Smooth muscle cell (in vitro differentiated cells): Measurements from ENCODE around the gene PSENEN. TPM values are rescaled to one million over a fixed set of nuclear protein-coding genes. Genes with fewer than 3 reads are reported as not detected.

Experiments used
- DNase-seq: peaks from one replicate; lab custom pipeline; 2025; ENCODE audit not compliant: unreplicated experiment; lab: John Stamatoyannopoulos, UW
- H2AFZ ChIP-seq: fragments of 200-600 bp; sonication (generic); 2 replicates; pipeline ENCODE4 v1.6.0; 2016; ENCODE audit warnings: antibody characterized with exemption, low read depth, mild to moderate bottlenecking
- H3F3A ChIP-seq: fragments of 200-600 bp; sonication (generic); 2 replicates; pipeline ENCODE4 v1.6.0; 2017; ENCODE audit warnings: antibody characterized with exemption, low read depth
- H3K27ac ChIP-seq: fragments of 200-600 bp; sonication (generic); 2 replicates; pipeline ENCODE4 v1.5.1; 2016; ENCODE audit warnings: low read depth, mild to moderate bottlenecking
- H3K27me3 ChIP-seq: fragments of 200-600 bp; sonication (generic); 2 replicates; pipeline ENCODE4 v1.6.1; 2016; ENCODE audit warnings: low read depth, mild to moderate bottlenecking
- H3K36me3 ChIP-seq: fragments of 200-600 bp; sonication (generic); 2 replicates; pipeline ENCODE4 v1.5.1; 2016; ENCODE audit warnings: low read depth
- H3K4me1 ChIP-seq: fragments of 200-600 bp; sonication (generic); 2 replicates; pipeline ENCODE4 v1.5.1; 2016; ENCODE audit warnings: low read depth
- H3K4me2 ChIP-seq: fragments of 200-600 bp; sonication (generic); 2 replicates; pipeline ENCODE4 v1.6.0; 2016; ENCODE audit warnings: mild to moderate bottlenecking
- H3K4me3 ChIP-seq: fragments of 200-600 bp; sonication (generic); 2 replicates; pipeline ENCODE4 v1.5.1; 2016; ENCODE audit warnings: mild to moderate bottlenecking
- H3K79me2 ChIP-seq: fragments of 200-600 bp; sonication (generic); 2 replicates; pipeline ENCODE4 v1.6.0; 2016; ENCODE audit warnings: low read depth, mild to moderate bottlenecking
- H3K9ac ChIP-seq: fragments of 200-600 bp; sonication (generic); 2 replicates; pipeline ENCODE4 v1.6.0; 2016; ENCODE audit warnings: low read depth
- H3K9me3 ChIP-seq: fragments of 200-600 bp; sonication (generic); replicated peaks from 2 replicates; pipeline ENCODE4 v1.5.1; 2016; ENCODE audit warnings: low read depth
- H4K20me1 ChIP-seq: fragments of 200-600 bp; sonication (generic); 2 replicates; pipeline ENCODE4 v1.6.0; 2016; ENCODE audit warnings: low read depth
- WGBS: methylation state at CpG from one replicate; pipeline ENCODE4 v1.1.7; 2016; ENCODE audit warnings: low lambda C conversion rate; 5-methylcytosine and 5-hydroxymethylcytosine counted together
- polyA plus RNA-seq: library from polyadenylated mRNA; unstranded; fragments of >200 nt; fragmentation: Nextera tagmentation; extraction: Ambion mirVana; gene quantifications from 2 replicates; pipeline ENCODE4 v1.2.1, GENCODE V29; 2016
- total RNA-seq: library from RNA; depleted of rRNA; stranded (reverse); fragments of >200 nt; gene quantifications from 2 replicates; pipeline ENCODE4 v1.2.3, GENCODE V29; 2014
- TF ChIP-seq, protein P1 (sequence below): fragments of 200-600 bp; sonication (generic); IDR thresholded peaks from 2 replicates; pipeline ENCODE4 v1.5.1; 2017; ENCODE audit warnings: borderline replicate concordance, mild to moderate bottlenecking, antibody characterized with exemption; ENCODE audit not compliant: insufficient read depth, poor library complexity, severe bottlenecking

PSENEN gene
- total and polyA plus RNA-seq, 2 experiments from 2014 or later, result 65.4 to 137 TPM

DNA sequence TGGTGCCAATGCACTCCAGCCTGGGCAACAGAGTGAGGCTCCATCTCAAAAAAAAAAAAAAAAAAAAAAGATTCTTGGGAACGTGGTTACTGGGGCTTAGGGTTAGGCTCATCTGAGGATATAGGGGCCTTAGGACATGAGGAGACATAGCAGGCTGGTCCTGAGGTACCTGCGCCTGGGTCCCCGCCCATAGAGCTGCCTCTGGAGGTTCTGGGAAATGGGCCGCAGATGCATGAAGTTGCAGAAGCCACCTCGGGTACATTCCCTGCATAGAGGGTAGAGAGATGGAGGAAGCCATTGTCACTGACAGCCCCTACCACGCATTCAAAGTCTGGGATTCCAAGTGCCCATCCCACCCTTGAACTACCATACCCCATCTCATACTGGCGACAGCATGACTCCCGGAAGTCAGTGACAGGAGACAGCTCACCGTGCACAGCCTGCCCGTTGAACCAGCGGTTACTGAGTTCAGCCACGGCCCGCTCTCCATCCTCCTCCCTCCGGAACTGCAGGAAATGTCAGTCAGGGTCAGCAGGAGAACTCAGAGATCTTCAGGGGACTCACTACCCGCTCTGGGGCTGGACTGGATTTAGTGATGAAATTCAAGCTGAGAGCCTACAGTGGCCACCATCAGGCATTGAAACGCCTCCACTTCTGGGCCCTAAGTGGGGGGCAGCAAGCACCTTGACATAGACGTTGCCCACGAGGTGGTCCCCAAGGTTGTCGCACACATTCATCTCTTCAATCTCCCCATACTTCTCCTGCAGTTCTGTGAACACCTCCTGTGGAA lies 1.6 kb upstream of the PSENEN start:
- H3K4me3 ChIP-seq, result no peak overlapping the region
- TF ChIP-seq, protein P1, sequence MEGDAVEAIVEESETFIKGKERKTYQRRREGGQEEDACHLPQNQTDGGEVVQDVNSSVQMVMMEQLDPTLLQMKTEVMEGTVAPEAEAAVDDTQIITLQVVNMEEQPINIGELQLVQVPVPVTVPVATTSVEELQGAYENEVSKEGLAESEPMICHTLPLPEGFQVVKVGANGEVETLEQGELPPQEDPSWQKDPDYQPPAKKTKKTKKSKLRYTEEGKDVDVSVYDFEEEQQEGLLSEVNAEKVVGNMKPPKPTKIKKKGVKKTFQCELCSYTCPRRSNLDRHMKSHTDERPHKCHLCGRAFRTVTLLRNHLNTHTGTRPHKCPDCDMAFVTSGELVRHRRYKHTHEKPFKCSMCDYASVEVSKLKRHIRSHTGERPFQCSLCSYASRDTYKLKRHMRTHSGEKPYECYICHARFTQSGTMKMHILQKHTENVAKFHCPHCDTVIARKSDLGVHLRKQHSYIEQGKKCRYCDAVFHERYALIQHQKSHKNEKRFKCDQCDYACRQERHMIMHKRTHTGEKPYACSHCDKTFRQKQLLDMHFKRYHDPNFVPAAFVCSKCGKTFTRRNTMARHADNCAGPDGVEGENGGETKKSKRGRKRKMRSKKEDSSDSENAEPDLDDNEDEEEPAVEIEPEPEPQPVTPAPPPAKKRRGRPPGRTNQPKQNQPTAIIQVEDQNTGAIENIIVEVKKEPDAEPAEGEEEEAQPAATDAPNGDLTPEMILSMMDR, result no peak
- H3F3A ChIP-seq, result no peaks in the 10 kb centered on the region
- H3K79me2 ChIP-seq, result peaks cover 26% of the 10 kb centered on the region
- H4K20me1 ChIP-seq, result no peaks in the 10 kb centered on the region
- no peaks in the 10 kb centered on the region for H3K36me3 ChIP-seq
- H3K4me1 ChIP-seq, result peaks cover 10% of the 10 kb centered on the region
- no peak overlapping the region for H3K27ac ChIP-seq
- H3K9ac ChIP-seq, result no peak overlapping the region
- H3K4me2 ChIP-seq, result peak overlapping the region; percentile 94
- H2AFZ ChIP-seq, result no peak overlapping the region
- whole genome bisulfite sequencing, result 95% methylated on average over 19 of the region's 19 CpGs
- no peaks in the 10 kb centered on the region for H3K27me3 ChIP-seq
- DNase-seq, result no peak
- no peaks in the 10 kb centered on the region for H3K9me3 ChIP-seq

DNA sequence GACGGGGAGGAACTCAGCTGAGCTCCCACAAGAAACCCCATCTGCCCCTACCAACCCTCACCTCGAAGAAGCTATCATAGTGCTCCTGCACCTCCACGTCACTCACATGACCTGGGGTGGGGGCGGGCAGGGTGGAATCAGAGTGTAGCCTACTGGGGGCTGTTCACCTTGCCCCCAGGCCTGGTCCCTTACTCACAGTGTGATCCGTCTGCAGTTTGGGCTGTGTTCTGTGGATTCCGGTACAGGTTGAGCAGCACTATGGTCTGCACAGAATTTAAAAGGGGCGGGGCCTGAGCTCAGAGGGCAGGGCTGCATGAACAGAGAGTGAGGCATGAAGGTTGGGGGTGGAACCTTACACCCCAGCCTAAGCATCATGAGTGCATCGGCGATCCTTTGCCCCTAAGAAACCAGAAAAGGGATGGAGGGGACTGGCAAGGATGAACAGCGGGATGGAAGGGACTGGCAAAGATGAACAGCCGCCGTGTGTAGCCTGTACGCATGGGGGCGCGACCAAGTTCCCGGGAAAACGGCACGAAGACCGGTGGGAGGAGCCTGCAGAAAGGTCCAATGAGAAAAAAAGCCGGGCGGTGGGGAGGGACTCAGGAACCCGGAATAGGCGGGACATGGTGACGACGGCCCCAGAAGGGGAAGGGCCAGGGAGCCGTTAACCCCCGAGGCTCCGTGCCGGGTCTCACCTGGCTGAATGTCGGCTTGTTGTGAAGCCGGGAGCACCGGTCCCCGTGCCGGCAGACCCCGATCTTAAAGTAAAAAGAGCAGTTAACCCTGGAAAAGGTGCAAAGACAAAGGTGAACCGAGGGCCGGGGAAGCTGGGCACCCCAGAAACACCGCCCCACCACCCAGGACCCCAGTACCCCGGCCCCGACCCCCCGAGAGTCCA lies 772 bp upstream of the PSENEN start:
- TF ChIP-seq, protein P1, result peak; percentile 26
- WGBS, result 12% methylated on average over 40 of the region's 41 CpGs
- no peaks in the 10 kb centered on the region for H4K20me1 ChIP-seq
- peak overlapping the region; percentile 94 for H3K4me2 ChIP-seq
- peaks cover 32% of the 10 kb centered on the region for H3K79me2 ChIP-seq
- H3K4me1 ChIP-seq, result peaks cover 14% of the 10 kb centered on the region
- no peaks in the 10 kb centered on the region for H3K36me3 ChIP-seq
- H3K4me3 ChIP-seq, result peak overlapping the region; percentile 83
- H3K9me3 ChIP-seq, result no peaks in the 10 kb centered on the region
- H2AFZ ChIP-seq, result no peak overlapping the region
- peak overlapping the region; percentile 100 for H3K9ac ChIP-seq
- peak; percentile 82 for DNase-seq
- H3K27me3 ChIP-seq, result no peaks in the 10 kb centered on the region
- H3K27ac ChIP-seq, result peak overlapping the region; percentile 100
- H3F3A ChIP-seq, result no peaks in the 10 kb centered on the region

DNA sequence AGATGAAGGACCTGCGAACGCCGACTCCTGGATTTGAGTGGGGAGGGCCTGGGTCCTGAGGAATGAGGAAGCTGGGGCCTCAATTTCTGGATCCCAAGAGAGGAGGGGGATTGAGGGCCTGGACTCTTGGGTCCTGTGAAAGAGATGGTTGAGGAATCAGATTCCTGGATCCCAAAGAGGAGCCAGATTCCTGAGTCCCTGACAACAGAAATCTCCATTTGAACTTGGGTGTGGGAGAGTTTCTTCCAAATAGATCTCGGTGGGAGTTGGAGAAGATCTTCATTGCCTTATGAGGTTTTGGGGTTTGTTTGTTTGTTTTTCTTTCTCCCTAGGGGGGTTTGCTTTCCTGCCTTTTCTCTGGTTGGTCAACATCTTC lies 624 bp downstream of the PSENEN start:
- no peak for DNase-seq
- H3K4me1 ChIP-seq, result peaks cover 9% of the 10 kb centered on the region
- H3K4me2 ChIP-seq, result peak overlapping the region; percentile 94
- no peaks in the 10 kb centered on the region for H3K36me3 ChIP-seq
- peak overlapping the region; percentile 100 for H3K9ac ChIP-seq
- H4K20me1 ChIP-seq, result no peaks in the 10 kb centered on the region
- no peaks in the 10 kb centered on the region for H3K9me3 ChIP-seq
- peak overlapping the region; percentile 100 for H3K27ac ChIP-seq
- no peak overlapping the region for H2AFZ ChIP-seq
- H3K27me3 ChIP-seq, result no peaks in the 10 kb centered on the region
- H3K79me2 ChIP-seq, result peaks cover 39% of the 10 kb centered on the region
- TF ChIP-seq, protein P1, result no peak
- no peaks in the 10 kb centered on the region for H3F3A ChIP-seq
- H3K4me3 ChIP-seq, result peak overlapping the region; percentile 83
- 1% methylated on average over 4 of the region's 4 CpGs for WGBS
